Stimulated activated CD4-positive, alpha-beta T cell treated with anti-CD3 and anti-CD28 coated beads, Interleukin-1b, Interleukin-23, amount 100 ng/mL, for 48 hours (primary cell): ENCODE measurements around the gene PPP1R12B.
"Not testable (repeated sequence)": the region's sequence is repeated elsewhere in the genome, so short reads cannot be mapped to it uniquely, and the experiment has no call there.

ENCODE experiments used
- DNase-seq: peaks from one replicate; pipeline ENCODE4 v3.0.0-alpha.2; 2020

The PPP1R12B gene

GRCh38 chr1:202540014-202540413, 191.5 kb downstream of the PPP1R12B start:
- DNase-seq = no peak

- DNase-seq = no peak
These were observed 191.9 kb downstream of the PPP1R12B start for GRCh38 chr1:202540448-202540847.

DNA sequence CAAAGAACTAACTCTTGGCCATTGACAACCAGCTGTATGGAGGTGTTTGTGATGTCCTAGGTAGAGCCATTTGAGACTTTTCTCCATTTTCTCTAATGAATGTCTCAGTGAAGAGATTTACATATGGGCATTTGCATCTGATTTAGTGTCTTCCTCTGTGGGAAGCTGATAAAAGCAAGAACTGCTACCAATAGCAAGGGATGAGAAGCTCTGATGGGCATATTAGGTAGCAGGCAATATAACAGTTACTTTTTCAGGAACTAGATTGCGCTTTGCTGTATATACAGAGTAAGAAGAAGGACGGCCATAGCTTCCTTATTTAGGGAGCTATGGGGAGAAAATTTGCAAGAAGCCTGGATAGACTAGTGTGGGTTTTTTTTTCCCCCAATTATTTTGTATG, 192.4 kb downstream of the PPP1R12B start:
- not testable (repeated sequence) for DNase-seq

DNA sequence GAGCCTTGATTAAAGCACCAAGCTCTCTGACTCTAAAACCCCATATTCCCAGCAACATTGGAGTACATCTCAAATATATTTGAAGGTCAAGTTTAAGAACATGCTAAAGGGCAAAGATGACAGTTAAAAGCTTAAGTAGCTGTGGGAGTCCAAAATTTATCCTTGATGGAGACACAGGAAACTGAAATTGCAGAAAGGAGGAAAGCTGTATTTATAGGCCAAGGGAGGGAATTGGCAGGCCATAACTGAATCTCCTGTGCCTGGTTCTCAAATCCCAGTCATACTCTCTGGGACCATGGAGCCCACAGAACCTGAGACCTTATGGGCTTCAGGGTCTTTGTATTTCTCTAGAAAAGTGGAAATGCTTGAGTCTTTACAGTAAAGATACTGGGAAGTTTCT, 193.9 kb downstream of the PPP1R12B start:
- not testable (repeated sequence) for DNase-seq

DNA sequence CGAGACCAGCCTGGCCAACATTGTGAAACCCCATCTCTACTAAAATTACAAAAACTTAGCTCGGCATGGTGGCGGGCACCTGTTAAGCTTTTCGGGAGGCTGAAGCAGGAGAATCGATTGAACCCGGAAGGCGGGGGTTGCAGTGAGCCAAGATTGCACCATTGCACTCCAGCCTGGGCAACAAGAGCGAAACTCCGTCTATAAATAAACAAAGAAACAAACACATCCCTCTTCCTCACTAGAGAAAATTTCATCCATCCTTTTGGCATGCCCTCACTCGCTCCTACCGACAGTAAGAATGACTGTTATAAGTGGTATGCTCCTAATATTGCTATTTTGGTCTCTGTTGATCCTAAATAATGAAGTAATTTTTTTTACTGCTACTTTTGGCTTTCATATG, 195.0 kb downstream of the PPP1R12B start:
- DNase-seq = not testable (repeated sequence)

DNA sequence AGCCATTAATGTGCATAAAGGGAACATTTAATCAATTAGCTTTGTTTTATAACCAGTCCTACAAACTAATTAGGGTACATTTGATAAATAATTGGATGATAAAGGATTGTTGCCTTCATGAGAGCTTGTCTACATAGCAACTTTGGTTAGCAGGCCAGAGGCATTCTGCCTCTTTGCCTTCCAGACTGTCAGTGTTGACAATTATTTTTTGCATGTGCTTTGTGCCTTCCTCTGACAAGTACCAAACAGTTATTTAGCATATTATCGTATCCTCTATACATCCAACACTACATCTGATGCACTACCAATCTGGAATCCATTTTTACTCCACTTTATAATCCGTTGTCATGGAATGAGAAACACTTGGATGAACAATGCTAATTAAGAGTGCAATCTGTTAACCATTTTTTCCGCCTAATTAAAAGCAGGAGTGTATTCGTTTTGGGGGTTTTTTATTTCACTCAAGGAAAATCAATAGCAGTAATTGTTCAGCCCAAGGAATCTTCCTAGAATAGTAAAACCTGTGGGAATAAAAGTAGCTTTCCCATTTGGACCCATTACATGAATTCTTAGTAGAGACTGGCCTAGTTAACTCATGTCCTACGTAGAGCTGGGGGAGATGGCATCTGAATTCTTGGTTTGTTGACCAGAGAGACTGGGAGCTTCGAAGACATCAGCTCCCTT, 196.4 kb downstream of the PPP1R12B start:
- not testable (repeated sequence) for DNase-seq

GRCh38 chr1:202545647-202546303, 197.3 kb downstream of the PPP1R12B start:
- not testable (repeated sequence) for DNase-seq

- DNase-seq = not testable (repeated sequence)
These were observed 197.9 kb downstream of the PPP1R12B start for GRCh38 chr1:202546377-202546776.

DNA sequence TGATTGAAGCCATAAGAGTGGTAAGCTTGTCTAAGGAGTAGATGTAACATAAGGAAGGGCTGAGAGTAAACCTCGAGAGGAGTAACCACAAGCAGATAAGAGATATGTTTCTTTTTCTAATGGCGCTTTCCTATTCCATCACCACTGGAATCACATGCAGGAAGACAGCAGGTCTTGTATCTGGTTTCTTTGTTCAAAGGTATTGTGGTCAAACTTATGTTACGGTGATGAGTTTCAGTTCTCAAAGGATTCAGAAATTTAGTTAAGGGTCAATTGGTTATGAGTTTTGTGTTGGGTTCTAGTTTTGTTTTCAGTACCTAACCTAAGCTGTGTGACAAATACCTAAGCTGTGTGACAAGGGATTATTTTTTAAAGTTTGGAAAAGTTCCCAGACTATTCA, 198.3 kb downstream of the PPP1R12B start:
- not testable (repeated sequence) for DNase-seq

DNA sequence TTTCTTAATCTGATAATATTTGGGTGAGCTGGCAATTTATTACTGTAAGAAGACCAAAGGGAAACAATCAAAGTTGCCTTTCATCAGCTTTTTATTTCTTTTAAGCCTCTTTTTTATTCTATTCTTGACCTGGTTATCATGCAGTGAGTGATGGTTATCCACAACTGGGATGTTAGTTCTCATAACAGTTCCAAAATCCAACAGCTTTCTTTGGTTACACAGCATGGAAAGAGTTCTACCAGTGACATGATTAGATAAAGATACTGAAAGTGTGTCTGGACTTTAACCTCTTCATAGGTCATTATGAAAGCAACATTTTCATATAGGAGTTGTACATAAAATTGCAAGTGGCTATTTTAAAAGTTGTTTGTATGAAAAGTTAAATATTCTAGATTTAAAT, 198.7 kb downstream of the PPP1R12B start:
- DNase-seq = no peak

DNA sequence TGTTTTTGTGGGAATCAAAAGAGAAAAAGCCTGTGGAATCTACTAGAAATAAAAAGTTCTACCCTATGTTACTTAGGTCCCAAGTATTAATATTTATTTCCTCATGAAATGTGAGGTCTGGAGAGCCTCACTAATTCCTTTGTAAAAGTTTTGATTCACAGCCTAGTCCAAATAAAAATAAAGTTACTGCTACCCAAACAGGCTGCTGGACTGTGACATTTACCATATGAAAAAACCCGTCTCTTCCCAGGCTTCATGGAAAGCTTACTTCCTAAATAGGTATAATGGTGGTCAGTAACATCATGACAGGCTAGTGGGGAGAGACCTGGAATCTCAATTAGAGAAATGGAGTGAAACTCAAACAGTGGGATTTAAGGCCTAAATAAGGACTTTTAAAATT, 201.6 kb downstream of the PPP1R12B start:
- not testable (repeated sequence) for DNase-seq

DNA sequence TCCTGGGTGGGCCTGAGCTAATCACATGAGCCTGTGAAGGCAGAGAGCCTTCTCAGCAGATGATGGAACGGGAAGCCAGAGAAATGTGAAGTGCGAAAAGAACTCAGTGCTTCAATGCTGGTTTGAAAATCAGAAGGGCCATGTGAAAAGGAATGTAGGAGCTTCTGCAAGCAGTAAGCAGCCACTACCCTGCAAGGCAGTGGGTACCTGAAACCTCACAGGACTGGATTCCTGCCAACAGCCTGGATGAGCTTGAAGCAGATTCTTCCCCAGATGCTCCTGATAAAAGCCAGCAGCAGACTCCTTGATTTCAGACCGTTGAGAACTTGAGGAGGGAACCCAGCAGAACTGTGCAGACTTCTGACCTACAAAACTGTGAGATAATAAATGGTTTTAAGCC, 203.2 kb downstream of the PPP1R12B start:
- DNase-seq = no peak

- DNase-seq = not testable (repeated sequence)
These were observed 204.1 kb downstream of the PPP1R12B start for GRCh38 chr1:202552615-202553014.

DNA sequence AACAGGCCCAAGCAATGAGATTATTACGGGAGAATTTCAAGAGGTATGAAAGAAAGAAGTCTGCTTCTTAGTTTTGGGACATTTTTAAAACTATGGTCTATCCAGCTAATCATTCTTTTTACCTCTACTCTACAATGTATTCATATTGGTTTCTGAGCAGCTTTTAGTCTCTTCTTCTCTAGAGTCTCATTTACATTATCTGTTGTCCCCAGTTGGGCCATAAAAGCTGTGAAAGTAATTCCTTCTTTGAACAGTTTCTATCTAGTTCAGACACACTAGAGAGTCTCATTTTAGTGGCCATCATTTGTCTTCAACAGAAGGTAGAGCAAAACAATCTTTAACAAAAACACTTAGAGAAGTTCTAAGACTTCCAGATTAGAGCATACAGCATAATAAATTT, 204.6 kb downstream of the PPP1R12B start:
- not testable (repeated sequence) for DNase-seq

GRCh38 chr1:202553560-202554038, 205.1 kb downstream of the PPP1R12B start:
- no peak for DNase-seq

DNA sequence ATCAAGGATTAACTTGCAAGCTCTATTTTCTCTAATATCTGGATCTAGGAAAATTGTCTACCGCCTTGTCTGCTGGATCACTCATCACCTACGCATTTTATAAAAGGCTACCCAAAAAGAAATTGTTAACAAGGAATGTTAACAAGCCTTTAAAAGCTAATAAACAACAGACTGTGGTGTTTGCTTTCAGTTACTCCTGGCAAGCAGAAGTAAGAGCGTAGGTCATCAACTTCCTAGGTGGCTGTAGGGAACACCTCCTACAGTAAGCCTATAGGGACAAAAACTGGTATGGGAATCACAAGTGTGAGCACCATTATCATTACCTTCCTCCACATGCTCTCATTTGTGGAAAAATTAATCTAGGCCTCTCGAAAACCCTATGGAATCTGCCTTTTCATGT, 206.1 kb downstream of the PPP1R12B start:
- not testable (repeated sequence) for DNase-seq

- DNase-seq = not testable (repeated sequence)
These were observed 207.5 kb downstream of the PPP1R12B start for GRCh38 chr1:202556037-202556436.

- not testable (repeated sequence) for DNase-seq
These were observed 209.2 kb downstream of the PPP1R12B start for GRCh38 chr1:202557662-202558061.

DNA sequence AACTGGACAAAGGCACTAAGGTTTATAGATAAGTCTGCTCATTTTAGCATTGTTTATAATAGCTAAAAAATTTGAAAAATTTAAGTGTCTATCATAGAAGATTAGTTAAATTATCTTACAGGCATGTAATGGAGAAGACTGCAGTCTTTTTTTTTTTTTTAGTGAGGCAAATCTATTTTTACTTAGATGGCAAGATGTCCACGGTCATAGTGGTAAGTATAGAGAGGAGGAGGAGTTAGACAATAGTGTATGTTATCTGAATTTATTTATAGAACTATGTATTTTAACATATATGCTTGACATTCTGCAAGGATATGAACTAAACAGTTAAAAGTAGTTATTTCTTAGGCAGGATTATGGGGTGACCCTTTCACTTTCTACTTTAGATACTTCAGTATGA, 212.7 kb downstream of the PPP1R12B start:
- no peak for DNase-seq

GRCh38 chr1:202561726-202562443, 213.4 kb downstream of the PPP1R12B start:
- no peak for DNase-seq

DNA sequence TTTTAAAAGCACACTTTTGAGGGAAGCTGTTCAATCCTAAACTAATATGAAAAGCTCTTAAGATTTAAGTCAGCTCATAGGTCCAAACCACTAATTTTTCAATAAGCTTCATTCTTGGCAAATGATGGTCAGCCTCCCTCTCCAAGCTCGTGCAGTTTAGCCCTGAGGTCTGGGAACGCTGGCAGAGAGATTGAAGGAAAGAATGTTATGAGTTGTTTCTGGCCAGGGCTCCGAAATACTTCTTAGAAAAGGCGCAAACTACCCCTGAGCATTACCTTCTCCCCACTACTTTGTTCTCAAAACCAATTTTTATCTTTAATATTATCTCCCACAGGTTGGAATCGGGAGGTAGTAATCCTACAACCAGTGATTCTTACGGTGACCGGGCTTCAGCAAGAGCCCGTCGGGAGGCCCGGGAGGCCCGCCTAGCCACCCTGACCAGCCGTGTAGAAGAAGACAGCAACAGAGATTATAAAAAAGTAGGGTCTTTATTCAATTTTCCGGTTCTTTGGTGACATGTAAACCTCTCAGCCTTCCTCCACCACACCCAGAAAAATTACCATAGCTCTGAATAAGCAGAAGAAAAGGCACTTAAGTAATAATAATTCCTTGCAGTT, 214.1 kb downstream of the PPP1R12B start:
- no peak for DNase-seq

- DNase-seq = no peak
These were observed 215.3 kb downstream of the PPP1R12B start for GRCh38 chr1:202563818-202564217.

DNA sequence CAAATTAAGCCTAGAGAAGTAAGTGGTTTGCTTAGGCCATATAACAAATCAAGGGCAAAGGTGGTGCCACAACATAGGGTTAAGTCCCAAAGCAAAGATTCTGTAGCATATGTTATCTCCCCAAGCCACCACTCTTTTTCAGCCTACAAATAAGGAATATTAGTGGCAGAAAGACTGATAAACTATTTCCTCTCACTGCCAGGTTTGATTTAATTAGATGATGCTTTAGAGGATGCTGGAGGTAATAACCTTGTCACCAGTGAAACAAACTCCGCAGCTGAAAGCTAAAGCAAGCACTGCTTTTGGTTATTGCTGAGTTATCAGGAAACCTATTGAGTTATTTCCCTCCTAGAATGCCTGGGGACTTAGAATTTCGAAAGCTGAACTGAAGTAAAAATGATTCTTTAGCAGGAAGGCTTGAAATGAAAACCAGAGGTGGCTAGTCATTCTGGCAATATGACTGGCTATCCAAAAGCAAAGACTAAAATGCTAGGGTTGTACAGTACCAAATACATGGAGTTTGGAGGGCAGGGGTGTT, 216.5 kb downstream of the PPP1R12B start:
- no peak for DNase-seq
